IMR-90 (cell line): ENCODE results near the gene LEMD1. TPM values are rescaled to one million over a fixed set of nuclear protein-coding genes. Genes with fewer than 3 reads are reported as not detected.

Experiments used
- ATAC-seq: fragments of 200-7000 bp; cut with Tn5 transposase; 2 replicates; pipeline ENCODE4 v1.9.1; 2020; ENCODE audit warnings: low read depth, mild to moderate bottlenecking, moderate library complexity
- BruUV-seq: library from RNA; stranded (reverse); fragments of 400-500 nt; replicated peaks from 2 replicates; lab custom pipeline; 2021; lab: Mats Ljungman, UMichigan
- CTCF ChIA-PET: fragments of 300-600 bp; formaldehyde crosslinking; extraction: SDS; loops from one replicate; lab custom pipeline; 2021; ENCODE audit warnings: antibody characterized with exemption; lab: Yijun Ruan, JAX
- POLR2A ChIA-PET: fragments of 300-600 bp; sonication (Branson Sonifier 250); formaldehyde crosslinking; loops from one replicate; lab custom pipeline; 2022; ENCODE audit warnings: antibody characterized with exemption; ENCODE audit not compliant: unreplicated experiment; lab: Charles Lee
- DNase-seq: peaks from one replicate; pipeline ENCODE4 v3.0.0; 2013
- H2AFZ ChIP-seq: replicated peaks from 2 replicates; pipeline ENCODE3; 2013; ENCODE audit warnings: low read length, mild to moderate bottlenecking; ENCODE audit not compliant: poor library complexity
- H2AK5ac ChIP-seq: 2 replicates; pipeline ENCODE4 v1.6.1; 2013; ENCODE audit warnings: low read depth, low read length, inconsistent platforms
- H2AK9ac ChIP-seq: replicated peaks from 2 replicates; pipeline ENCODE3; 2013; ENCODE audit warnings: mild to moderate bottlenecking, low read depth, low read length, moderate library complexity; ENCODE audit not compliant: poor library complexity
- H2BK120ac ChIP-seq: 2 replicates; pipeline ENCODE4 v1.6.1; 2013; ENCODE audit warnings: low read depth, low read length, inconsistent platforms
- H2BK15ac ChIP-seq: 3 replicates; pipeline ENCODE4 v1.6.1; 2013; ENCODE audit warnings: low read depth, low read length, inconsistent platforms
- H2BK20ac ChIP-seq: 2 replicates; pipeline ENCODE4 v1.6.1; 2013; ENCODE audit warnings: low read depth, mild to moderate bottlenecking, inconsistent platforms, low read length, moderate library complexity
- H2BK5ac ChIP-seq: 2 replicates; pipeline ENCODE4 v1.6.1; 2013; ENCODE audit warnings: mild to moderate bottlenecking, low read depth, low read length, inconsistent platforms; ENCODE audit not compliant: poor library complexity, severe bottlenecking
- H3K14ac ChIP-seq: replicated peaks from 2 replicates; pipeline ENCODE4 v1.6.1; 2013; ENCODE audit warnings: low read depth, low read length, inconsistent platforms
- H3K18ac ChIP-seq: 2 replicates; pipeline ENCODE4 v1.6.1; 2013; ENCODE audit warnings: low read depth, low read length, control low read depth
- H3K23ac ChIP-seq: 2 replicates; pipeline ENCODE4 v1.6.1; 2013; ENCODE audit warnings: low read depth, low read length, inconsistent platforms
- H3K27ac ChIP-seq: 2 replicates; pipeline ENCODE4 v1.5.1; 2013; ENCODE audit warnings: mild to moderate bottlenecking, control low read depth, low read length; ENCODE audit not compliant: insufficient read depth
- H3K27me3 ChIP-seq: 2 replicates; pipeline ENCODE4 v1.6.1; 2013; ENCODE audit warnings: low read length; ENCODE audit not compliant: control insufficient read depth, insufficient read depth
- H3K36me3 ChIP-seq: 2 replicates; pipeline ENCODE4 v1.6.1; 2013; ENCODE audit warnings: low read length, mixed read lengths; ENCODE audit not compliant: control insufficient read depth, insufficient read depth
- H3K4ac ChIP-seq: 2 replicates; pipeline ENCODE4 v1.6.1; 2013; ENCODE audit warnings: low read depth, low read length, inconsistent platforms
- H3K4me1 ChIP-seq: 2 replicates; pipeline ENCODE4 v1.6.1; 2013; ENCODE audit warnings: low read length, mixed read lengths; ENCODE audit not compliant: control insufficient read depth, insufficient read depth
- H3K4me2 ChIP-seq: 2 replicates; pipeline ENCODE4 v1.6.1; 2013; ENCODE audit warnings: low read depth, mild to moderate bottlenecking, control low read depth, low read length, moderate library complexity
- H3K4me3 ChIP-seq: 2 replicates; pipeline ENCODE4 v1.5.1; 2013; ENCODE audit warnings: low read depth, mild to moderate bottlenecking, control low read depth, low read length, moderate library complexity; ENCODE audit not compliant: insufficient read depth
- H3K56ac ChIP-seq: 2 replicates; pipeline ENCODE4 v1.6.1; 2013; ENCODE audit warnings: low read length, inconsistent platforms; ENCODE audit not compliant: insufficient read depth; ENCODE audit errors: extremely low read depth
- H3K79me1 ChIP-seq, 2 experiments: 2 replicates each; pipeline ENCODE4 v1.6.1; 2013; ENCODE audit warnings: low read length in 2 of 2, inconsistent platforms in 1 of 2, low read depth in 1 of 2
- H3K9ac ChIP-seq: 2 replicates; pipeline ENCODE4 v1.6.1; 2013; ENCODE audit warnings: low read depth, low read length, control low read depth
- H3K9me1 ChIP-seq: 2 replicates; pipeline ENCODE4 v1.6.1; 2013; ENCODE audit warnings: low read length, inconsistent platforms; ENCODE audit not compliant: insufficient read depth
- H3K9me3 ChIP-seq: 2 replicates; pipeline ENCODE4 v1.6.1; 2013; ENCODE audit warnings: low read length; ENCODE audit not compliant: control insufficient read depth, insufficient read depth
- H4K20me1 ChIP-seq: 2 replicates; pipeline ENCODE4 v1.6.1; 2013; ENCODE audit warnings: low read length, inconsistent platforms; ENCODE audit not compliant: insufficient read depth
- H4K5ac ChIP-seq: 2 replicates; pipeline ENCODE4 v1.6.1; 2013; ENCODE audit warnings: mild to moderate bottlenecking, low read depth, low read length, control low read depth
- H4K8ac ChIP-seq, 2 experiments: 2 replicates each; pipeline ENCODE4 v1.6.1; 2013; ENCODE audit warnings: low read depth in 2 of 2, low read length in 2 of 2, control low read depth in 1 of 2, inconsistent platforms in 1 of 2
- H4K91ac ChIP-seq: 2 replicates; pipeline ENCODE4 v1.6.1; 2013; ENCODE audit warnings: low read depth, low read length, inconsistent platforms; ENCODE audit not compliant: insufficient read depth
- BHLHE40 ChIP-seq: fragments of 150-350 bp; IDR thresholded peaks from 2 replicates; pipeline ENCODE4 v1.6.1; 2016; ENCODE audit warnings: mild to moderate bottlenecking, low read depth, low read length
- CEBPB ChIP-seq: IDR thresholded peaks from 2 replicates; pipeline ENCODE4 v1.6.1; 2012; ENCODE audit warnings: low read depth, low read length, improper control_type of control experiment
- CHD1 ChIP-seq: IDR thresholded peaks from 2 replicates; pipeline ENCODE4 v1.6.1; 2012; ENCODE audit warnings: low read depth, low read length, improper control_type of control experiment
- CTCF ChIP-seq: conservative IDR thresholded peaks from 2 replicates; pipeline ENCODE4 v1.5.1; 2012; ENCODE audit warnings: mild to moderate bottlenecking, low read depth, low read length, improper control_type of control experiment
- ELK1 ChIP-seq: fragments of 150-350 bp; IDR thresholded peaks from 2 replicates; pipeline ENCODE4 v1.6.1; 2016; ENCODE audit warnings: low read depth, mild to moderate bottlenecking, low read length, moderate library complexity, borderline replicate concordance
- FOS ChIP-seq: fragments of 150-350 bp; IDR thresholded peaks from 2 replicates; pipeline ENCODE4 v1.6.1; 2016; ENCODE audit warnings: low read depth, low read length
- MAFK ChIP-seq: IDR thresholded peaks from 2 replicates; pipeline ENCODE4 v1.6.1; 2012; ENCODE audit warnings: low read depth, low read length, improper control_type of control experiment
- MXI1 ChIP-seq: IDR thresholded peaks from 2 replicates; pipeline ENCODE4 v1.6.1; 2012; ENCODE audit warnings: low read depth, mild to moderate bottlenecking, low read length, moderate library complexity, borderline replicate concordance
- NFE2L2 ChIP-seq: fragments of 150-350 bp; IDR thresholded peaks from 2 replicates; pipeline ENCODE4 v1.6.1; 2016; ENCODE audit warnings: low read depth, mild to moderate bottlenecking, low read length
- POLR2A ChIP-seq: IDR thresholded peaks from 2 replicates; pipeline ENCODE4 v1.6.1; 2012; ENCODE audit warnings: mild to moderate bottlenecking, low read depth, low read length
- RAD21 ChIP-seq: IDR thresholded peaks from 2 replicates; pipeline ENCODE4 v1.6.1; 2012; ENCODE audit warnings: low read length, improper control_type of control experiment
- RCOR1 ChIP-seq: IDR thresholded peaks from 2 replicates; pipeline ENCODE4 v1.6.1; 2012; ENCODE audit warnings: mild to moderate bottlenecking, low read length, improper control_type of control experiment; ENCODE audit not compliant: insufficient replicate concordance
- RFX5 ChIP-seq: IDR thresholded peaks from 2 replicates; pipeline ENCODE4 v1.8.0; 2012; ENCODE audit warnings: low read depth, mild to moderate bottlenecking, low read length, moderate library complexity
- SMC3 ChIP-seq: fragments of 150-350 bp; IDR thresholded peaks from 2 replicates; pipeline ENCODE4 v1.6.1; 2016; ENCODE audit warnings: low read depth, mild to moderate bottlenecking, antibody characterized with exemption, low read length, moderate library complexity
- USF2 ChIP-seq: fragments of 150-350 bp; IDR thresholded peaks from 2 replicates; pipeline ENCODE4 v1.6.1; 2017; ENCODE audit warnings: mild to moderate bottlenecking, antibody characterized with exemption, low read length, low read depth
- WGBS, 2 experiments: methylation state at CpG; one replicate each; pipeline versions ENCODE4 v1.1.5 to v1.1.7; 2013; ENCODE audit warnings: missing lambda C conversion rate in 2 of 2; ENCODE audit not compliant: insufficient read length in 1 of 2; ENCODE audit errors: extremely low coverage in 2 of 2; 5-methylcytosine and 5-hydroxymethylcytosine counted together
- dilution Hi-C: fragments of 300-500 bp; cut with HindIII; formaldehyde crosslinking; loops from one replicate; pipeline ENCODE4 v1.14.3; 2018; ENCODE audit warnings: low sequenced_read_pairs; ENCODE audit not compliant: unreplicated experiment
- in situ Hi-C: fragments of 300-500 bp; cut with MboI; formaldehyde crosslinking; loops from 3 replicates; pipeline ENCODE4 v1.14.3; 2019; ENCODE audit warnings: low sequenced_read_pairs, inconsistent platforms, mixed read lengths
- intact Hi-C: fragments of 100-400 bp; cut with micrococcal nuclease; formaldehyde crosslinking; loops from 2 replicates; pipeline ENCODE4 v1.10.0; 2022
- polyA plus RNA-seq, 3 experiments: library from polyadenylated mRNA; depleted of rRNA; stranded (reverse); fragments of >200 nt; gene quantifications; 2 replicates each; pipeline ENCODE4 v1.2.3, GENCODE V29; 2012; ENCODE audit warnings: low replicate concordance in 1 of 3
- total RNA-seq: library from RNA; depleted of rRNA; stranded (reverse); fragments of >200 nt; gene quantifications from 2 replicates; pipeline ENCODE4 v1.2.3, GENCODE V29; 2012

The LEMD1 gene
- total and polyA plus RNA-seq, 2 of the 4 experiments (the other 2 are of a cell fraction), result not detected

- ATAC-seq, result no peak
- ChIA-PET POLR2A (no interaction called here), CTCF (interaction anchor here (0.6 to 2.5 kb wide), 3 partner anchors 19 to 117 kb away, joined by 4 to 9 read pairs (median 6); no protein-coding TSS in a partner anchor)
- Histone ChIP-seq H4K20me1 (peaks cover 4% of the 10 kb centered on the region; the same call in 1 of the 2 replicates), H3K4me1 (peaks cover 21% of the 10 kb centered on the region), H3K23ac (peak overlapping the region; percentile 34; the same call in 1 of the 2 replicates), H3K27ac (no peak overlapping the region), H3K56ac (no peak overlapping the region), H3K9me1 (peaks cover 17% of the 10 kb centered on the region), H2AFZ (peak overlapping the region; percentile 70), H3K18ac (no peak overlapping the region), H4K5ac (no peak overlapping the region), H4K8ac (peak overlapping the region in 1 of 2 experiments; percentile 12; a peak in 1 of 4 replicates), H2AK9ac (no peak overlapping the region), H2BK5ac (no peak overlapping the region), H2AK5ac (peak overlapping the region; percentile 15; the same call in 1 of the 2 replicates), H3K9me3 (no peaks in the 10 kb centered on the region), H4K91ac (peak overlapping the region; percentile 31), H3K9ac (no peak overlapping the region), H3K14ac (no peak overlapping the region), H3K27me3 (peaks cover 7% of the 10 kb centered on the region; the same call in 1 of the 2 replicates), H2BK20ac (peak overlapping the region; percentile 75), H3K4me3 (no peak overlapping the region), H3K4me2 (peak overlapping the region; percentile 35), H3K79me1 (no peaks in the 10 kb centered on the region), H3K36me3 (no peaks in the 10 kb centered on the region), H3K4ac (no peak overlapping the region), H2BK120ac (peak overlapping the region; percentile 21), H2BK15ac (no peak overlapping the region; the same call in 2 of the 3 replicates)
- peak; percentile 16 for DNase-seq
- in situ Hi-C loops, result no loop called here
- BruUV-seq, result no TSS peak
- dilution Hi-C loops, result no loop called here
- no CpG with 5 or more reads among the region's 9 CpGs for WGBS, 2 experiments
- intact Hi-C loops, result no loop called here
- TF ChIP-seq MAFK (no peak), ELK1 (no peak), RCOR1 (no peak), NFE2L2 (no peak), FOS (no peak), CEBPB (no peak), BHLHE40 (no peak), MXI1 (no peak), POLR2A (no peak), USF2 (no peak), RAD21 (no peak), RFX5 (no peak), CHD1 (no peak), CTCF (no peak), SMC3 (no peak)
Measured at GRCh38 chr1:205373022-205373797, 48.6 kb downstream of the LEMD1 start.
